HS-5 (cell line): Measurements from ENCODE around the gene RASAL2.

ENCODE experiments used
- DNase-seq: peaks from one replicate; pipeline ENCODE4 v3.0.0-alpha.2; 2012; ENCODE audit warnings: low read depth

The RASAL2 gene

GRCh38 chr1:178513278-178513983 is 419.5 kb downstream of the RASAL2 start:
- no peak for DNase-seq

- DNase-seq = no peak
These were observed 422.2 kb downstream of the RASAL2 start for GRCh38 chr1:178516110-178516509.

- DNase-seq = no peak
These were observed 425.0 kb downstream of the RASAL2 start for GRCh38 chr1:178518894-178519293.

- no peak for DNase-seq
These were observed 426.9 kb downstream of the RASAL2 start for GRCh38 chr1:178520803-178521202.

- no peak for DNase-seq
These were observed 427.3 kb downstream of the RASAL2 start for GRCh38 chr1:178521241-178521640.

- no peak for DNase-seq
These were observed 433.2 kb downstream of the RASAL2 start for GRCh38 chr1:178527117-178527516.

- DNase-seq = no peak
These were observed 434.5 kb downstream of the RASAL2 start for GRCh38 chr1:178528228-178528952.

GRCh38 chr1:178528953-178529335 is 435.0 kb downstream of the RASAL2 start:
- DNase-seq = no peak

GRCh38 chr1:178529364-178530036 is 435.6 kb downstream of the RASAL2 start:
- no peak for DNase-seq

GRCh38 chr1:178530037-178530402 is 436.1 kb downstream of the RASAL2 start:
- DNase-seq = peak; percentile 85

- DNase-seq = no peak
These were observed 436.6 kb downstream of the RASAL2 start for GRCh38 chr1:178530502-178530901.

GRCh38 chr1:178531887-178532286 is 438.0 kb downstream of the RASAL2 start:
- DNase-seq = no peak

- DNase-seq = no peak
These were observed 438.5 kb downstream of the RASAL2 start for GRCh38 chr1:178532392-178532791.

- DNase-seq = no peak
These were observed 439.4 kb downstream of the RASAL2 start for GRCh38 chr1:178533121-178533946.
